C4-2B (cell line): ENCODE data around the gene GPR137B.

Experiments used
- H3K27ac ChIP-seq: fragments of 450-650 bp; 2 replicates; pipeline ENCODE4 v1.5.1; 2017
- CTCF ChIP-seq: fragments of 450-650 bp; conservative IDR thresholded peaks from 2 replicates; pipeline ENCODE4 v1.5.1; 2017; ENCODE audit warnings: mild to moderate bottlenecking
- ZFX ChIP-seq: fragments of 450-650 bp; IDR thresholded peaks from 2 replicates; pipeline ENCODE4 v1.6.1; 2017

Gene GPR137B

DNA sequence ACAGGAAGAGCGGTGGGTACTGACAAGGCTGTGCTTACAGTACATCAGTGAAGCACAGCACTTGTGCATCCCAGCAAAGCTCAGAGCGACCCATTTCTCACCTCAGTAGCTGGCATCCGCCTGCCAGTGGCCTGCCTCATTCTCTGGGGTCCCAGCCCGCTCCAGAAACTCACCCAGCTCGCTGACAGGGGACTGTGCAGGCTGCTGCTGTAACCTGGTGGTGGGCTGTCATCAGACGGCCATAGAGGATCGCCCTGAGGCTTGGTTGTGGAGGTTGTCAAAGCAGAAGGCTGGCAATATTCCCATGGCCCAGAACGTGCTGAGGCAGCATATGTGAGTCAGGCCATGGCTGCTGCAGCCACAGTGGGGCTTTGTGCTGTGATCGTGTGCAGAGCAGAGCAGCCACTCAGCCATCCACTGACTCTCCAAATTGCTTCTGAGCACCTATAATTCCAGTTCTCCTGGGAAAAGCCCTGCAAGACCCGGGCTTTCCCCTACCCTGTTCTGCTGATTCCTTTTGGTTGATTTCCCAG, 13.6 kb upstream of the GPR137B start:
- no peak for TF ChIP-seq CTCF
- TF ChIP-seq ZFX: no peak

DNA sequence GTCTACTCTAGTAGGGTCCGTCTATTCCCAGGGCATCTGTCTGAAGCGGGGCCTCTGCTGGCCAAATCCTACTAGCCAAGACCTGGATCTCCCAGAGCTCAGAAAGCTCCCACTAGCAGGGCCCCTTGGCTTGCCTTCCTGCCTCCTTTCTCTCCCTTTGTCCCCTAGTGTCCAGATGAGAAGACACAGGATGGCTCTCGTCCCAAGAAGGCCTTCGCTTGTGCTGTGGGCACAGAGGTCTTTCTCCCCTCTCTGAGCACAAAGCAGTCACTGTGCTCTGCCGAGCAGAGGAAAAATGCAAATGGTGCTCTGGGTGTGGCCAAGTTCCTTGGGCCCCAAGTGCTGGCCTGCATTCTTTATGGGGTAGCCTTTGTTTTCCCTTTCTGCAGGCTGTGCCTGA, 13.0 kb upstream of the GPR137B start:
- no peak overlapping the region for H3K27ac ChIP-seq
- TF ChIP-seq CTCF (no peak), ZFX (no peak)

More for the DNA sequence above, 13.6 kb upstream of the GPR137B start:
- no peak overlapping the region for H3K27ac ChIP-seq

DNA sequence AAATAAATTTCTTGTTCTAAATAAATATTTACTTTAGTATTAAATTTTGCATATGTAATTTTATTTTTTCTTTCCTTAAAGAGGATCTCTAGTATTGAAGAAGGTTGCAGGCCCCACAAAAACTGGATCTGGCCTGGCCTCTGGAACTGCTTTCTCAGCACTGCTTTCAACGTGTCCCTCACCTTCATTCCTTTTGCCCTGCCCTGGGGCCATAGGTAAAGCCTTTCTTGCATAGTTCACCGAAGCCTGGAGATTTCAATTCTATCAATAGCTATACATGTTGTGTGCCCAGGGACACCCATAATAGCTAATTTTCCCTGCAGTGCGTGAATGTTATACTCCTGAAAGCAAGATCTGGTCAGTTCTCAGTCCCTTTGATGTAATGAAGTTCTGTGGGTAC, 12.0 kb upstream of the GPR137B start:
- TF ChIP-seq CTCF (no peak), ZFX (no peak)
- H3K27ac ChIP-seq: no peak overlapping the region

GRCh38 chr1:236131916-236132315, 10.4 kb upstream of the GPR137B start:
- no peak for TF ChIP-seq CTCF
- TF ChIP-seq ZFX: no peak
- H3K27ac ChIP-seq: no peak overlapping the region

DNA sequence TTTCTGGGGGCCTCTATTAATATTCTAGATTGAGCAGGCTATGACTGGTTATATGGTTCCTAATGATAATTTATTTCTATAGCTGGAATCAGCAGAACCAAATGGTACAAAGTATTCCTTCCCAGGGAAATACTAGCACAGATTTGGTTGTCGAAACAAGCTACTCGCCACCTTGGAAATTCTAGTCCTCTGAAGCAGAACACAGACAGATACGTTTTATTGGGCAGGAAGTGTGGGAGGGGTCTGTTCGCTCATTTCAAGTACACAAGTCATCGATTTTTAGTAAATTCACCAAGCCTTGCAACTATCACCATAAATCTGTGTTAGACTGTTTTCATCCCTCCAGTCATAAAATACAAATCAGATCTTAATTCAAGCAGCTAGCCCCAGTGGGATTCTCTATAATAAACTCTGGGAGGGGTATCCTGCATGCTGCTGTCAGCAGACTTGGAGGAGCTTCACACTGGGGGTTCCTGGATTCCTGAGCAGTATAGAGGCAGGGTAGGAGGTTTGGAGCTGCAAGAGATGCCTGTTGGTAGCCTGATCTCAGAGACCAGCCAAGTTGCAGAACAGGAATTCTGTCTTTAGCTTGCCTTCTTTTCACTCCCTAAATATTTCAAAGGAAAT, 9.8 kb upstream of the GPR137B start:
- no peak overlapping the region for H3K27ac ChIP-seq
- no peak for TF ChIP-seq CTCF
- TF ChIP-seq ZFX: no peak

DNA sequence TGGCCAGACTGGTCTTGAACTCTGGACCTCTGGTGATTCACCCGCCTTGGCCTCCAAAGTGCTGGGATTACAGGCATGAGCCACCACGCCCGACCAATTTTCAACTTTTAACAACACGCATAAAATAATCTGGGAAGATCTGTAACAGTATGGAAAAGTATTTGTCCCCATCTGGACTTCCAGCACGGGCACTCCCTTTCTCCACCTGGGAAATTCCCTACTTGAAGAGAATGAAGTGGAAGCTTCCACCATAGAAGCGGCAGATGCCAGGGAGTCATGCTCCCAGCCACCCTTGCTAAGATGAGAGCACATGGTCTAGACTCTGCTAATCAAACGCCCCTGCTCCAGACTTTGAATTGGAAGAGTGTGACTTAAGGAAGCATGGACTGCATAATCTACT, 9.0 kb upstream of the GPR137B start:
- H3K27ac ChIP-seq: no peak overlapping the region

GRCh38 chr1:236133802-236134201, 8.5 kb upstream of the GPR137B start:
- no peak for TF ChIP-seq ZFX
- no peak for TF ChIP-seq CTCF
- no peak overlapping the region for H3K27ac ChIP-seq

More for the DNA sequence above, 9.0 kb upstream of the GPR137B start:
- no peak for TF ChIP-seq ZFX
- no peak for TF ChIP-seq CTCF
